Inflammatory macrophage treated with lipopolysaccharide for 1 hour (primary cell): ENCODE measurements around the gene RNF125.

Source experiments
- DNase-seq, 2 donors: peaks; one replicate each; pipeline ENCODE4 v3.0.0-alpha.2; 2020 to 2022

Gene RNF125

GRCh38 chr18:32091724-32092421, 73.2 kb downstream of the RNF125 start, which contains the start of gene RNF138:
Gene RNF138 (plus strand): TSS chr18:32091874. CDS start chr18:32092777, 903 bp downstream.
- DNase-seq = peak; percentile 65 to 66

DNA sequence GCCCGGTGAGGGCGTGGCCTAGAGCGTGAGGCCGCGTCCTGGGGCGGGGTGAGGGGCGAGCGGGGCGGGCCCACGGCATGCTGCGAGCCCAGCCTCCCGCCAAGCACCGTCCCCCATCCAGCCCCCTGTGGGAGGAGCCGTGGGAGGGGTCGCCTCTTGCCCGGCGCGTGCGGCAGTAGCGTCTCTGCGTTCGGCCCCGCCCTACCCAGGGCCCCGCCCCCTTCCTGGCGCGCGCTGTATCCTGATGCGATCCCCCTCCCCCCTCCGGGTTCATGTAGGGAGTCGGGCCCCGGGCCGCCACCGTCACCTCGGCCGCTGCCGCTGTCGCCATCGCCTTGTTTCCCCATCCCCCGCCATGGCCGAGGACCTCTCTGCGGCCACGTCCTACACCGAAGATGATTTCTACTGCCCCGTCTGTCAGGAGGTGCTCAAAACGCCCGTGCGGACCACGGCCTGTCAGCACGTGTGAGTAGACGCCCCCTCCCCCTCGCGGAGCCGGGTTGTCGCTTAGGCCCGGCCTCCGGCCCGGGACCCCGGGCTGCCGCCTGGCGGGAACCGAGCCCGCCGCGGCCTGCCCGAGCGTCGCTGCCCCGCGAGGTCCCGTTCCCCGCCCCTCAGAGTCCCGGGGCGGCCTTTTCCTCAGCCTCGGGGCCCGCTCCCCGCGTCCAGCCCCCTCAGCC, 73.9 kb downstream of the RNF125 start:
- peak; percentile 92 to 96 for DNase-seq

DNA sequence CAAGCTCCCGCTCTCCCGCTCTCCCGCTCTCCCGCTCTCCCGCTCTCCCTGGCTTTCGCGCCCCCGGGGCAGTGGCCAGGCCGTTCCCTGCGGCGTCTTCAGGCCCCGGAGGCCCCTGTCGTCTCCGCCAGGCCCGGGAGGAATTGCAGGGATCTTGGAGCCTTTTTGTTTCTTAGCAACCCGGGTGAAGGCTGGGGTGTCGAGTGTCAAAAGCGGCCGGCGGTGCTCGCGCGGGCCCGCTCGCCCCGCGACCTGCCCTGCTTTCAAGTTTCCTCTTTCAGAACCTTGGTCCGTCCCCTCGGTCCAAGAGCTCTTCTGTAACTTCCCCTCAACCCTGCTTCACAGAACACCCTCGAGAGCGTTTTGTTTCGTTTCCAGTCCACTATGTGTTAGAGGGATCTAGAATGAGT, 74.5 kb downstream of the RNF125 start:
- peak; percentile 73 to 77 for DNase-seq

DNA sequence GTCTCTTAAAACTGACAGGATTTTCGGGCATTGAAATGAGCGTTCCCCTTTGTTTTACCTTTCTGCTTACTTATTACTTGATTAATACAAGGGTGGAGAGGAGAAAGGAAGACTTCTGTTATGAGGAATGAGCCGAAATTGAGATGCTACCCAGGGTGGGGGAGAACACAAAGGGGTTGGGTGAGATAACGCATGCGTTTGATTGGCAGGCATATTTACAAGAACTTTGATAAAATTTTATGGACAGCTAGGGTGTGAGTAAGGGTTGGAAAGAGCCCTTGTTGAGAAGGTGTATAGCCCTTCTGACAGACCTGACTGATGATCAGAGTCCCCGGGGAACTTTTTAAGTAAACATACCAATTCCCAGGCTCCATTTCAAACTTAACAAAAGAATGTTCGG, 74.9 kb downstream of the RNF125 start:
- DNase-seq = no peak

DNA sequence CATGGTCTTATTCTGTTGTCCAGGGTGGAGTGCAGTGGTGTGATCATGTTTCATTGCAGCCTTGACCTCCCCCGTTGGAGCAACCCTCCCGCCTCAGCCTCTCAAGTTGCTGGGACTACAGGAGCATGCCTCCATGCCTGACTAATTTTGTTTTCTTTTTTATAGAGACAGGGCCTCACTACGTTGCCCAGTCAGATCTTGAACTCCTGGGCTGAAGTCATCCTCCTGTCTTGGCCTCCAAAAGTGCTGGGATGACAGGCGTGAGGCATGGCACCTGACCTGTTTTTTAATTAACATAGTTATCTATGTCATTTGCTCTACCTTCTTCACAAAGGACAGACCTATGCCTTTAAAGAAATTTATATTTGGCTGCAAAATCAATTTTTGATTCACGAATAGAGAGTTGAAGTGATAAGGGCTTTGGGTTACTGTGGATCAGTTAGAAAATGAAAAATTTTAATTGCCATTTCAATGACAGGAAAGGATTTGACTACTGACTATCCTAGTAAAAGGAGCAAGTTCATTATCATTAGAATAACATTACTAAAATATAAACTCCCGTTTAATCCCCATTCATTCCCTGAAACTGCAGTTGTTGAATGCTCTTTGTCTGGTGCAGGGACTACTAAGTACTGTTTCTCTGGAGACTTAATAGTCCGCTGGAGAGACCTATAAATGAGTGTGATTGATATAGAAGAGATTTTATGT, 76.7 kb downstream of the RNF125 start:
- no peak for DNase-seq

DNA sequence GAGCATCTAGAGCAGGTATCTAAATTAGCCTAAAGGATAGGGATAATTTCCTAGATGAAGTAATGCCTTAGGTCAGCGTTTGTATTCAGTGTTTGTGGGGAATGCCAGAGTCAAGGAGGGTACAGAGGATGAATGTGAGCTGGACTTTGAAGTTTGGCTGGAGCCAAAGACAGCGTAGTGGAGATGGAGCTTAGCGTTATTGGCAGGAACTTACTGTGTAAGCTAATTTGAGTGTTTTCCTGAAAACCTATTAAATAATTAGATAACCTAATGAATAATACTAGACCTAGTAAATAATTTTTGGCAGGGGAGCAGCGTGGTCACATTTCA, 77.2 kb downstream of the RNF125 start:
- no peak for DNase-seq

- no peak for DNase-seq
Measured at GRCh38 chr18:32096946-32097345, 78.3 kb downstream of the RNF125 start.

GRCh38 chr18:32104516-32104915, 85.9 kb downstream of the RNF125 start:
- DNase-seq = no peak

GRCh38 chr18:32110005-32110404, 91.4 kb downstream of the RNF125 start:
- DNase-seq = no peak

- DNase-seq = no peak
Measured at GRCh38 chr18:32111706-32112105, 93.1 kb downstream of the RNF125 start.

DNA sequence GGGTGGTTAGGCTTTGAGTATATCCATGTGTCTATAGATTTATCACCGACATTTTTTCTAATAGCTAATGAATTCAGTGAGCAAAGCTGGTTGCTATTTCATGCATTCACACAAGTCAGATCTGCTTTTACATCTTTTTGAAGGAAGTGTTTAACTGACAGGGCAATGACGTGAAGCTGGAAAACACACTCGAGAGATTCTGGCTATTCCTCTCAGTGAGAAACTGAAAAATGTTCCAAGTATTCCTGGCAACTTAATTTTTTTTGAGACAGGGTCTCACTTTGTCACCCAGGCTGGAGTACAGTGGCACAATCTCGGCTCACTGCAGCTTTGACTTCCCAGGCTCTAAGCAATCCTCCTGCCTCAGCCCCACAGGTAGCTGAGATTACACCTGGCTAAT, 94.2 kb downstream of the RNF125 start:
- DNase-seq = no peak

DNA sequence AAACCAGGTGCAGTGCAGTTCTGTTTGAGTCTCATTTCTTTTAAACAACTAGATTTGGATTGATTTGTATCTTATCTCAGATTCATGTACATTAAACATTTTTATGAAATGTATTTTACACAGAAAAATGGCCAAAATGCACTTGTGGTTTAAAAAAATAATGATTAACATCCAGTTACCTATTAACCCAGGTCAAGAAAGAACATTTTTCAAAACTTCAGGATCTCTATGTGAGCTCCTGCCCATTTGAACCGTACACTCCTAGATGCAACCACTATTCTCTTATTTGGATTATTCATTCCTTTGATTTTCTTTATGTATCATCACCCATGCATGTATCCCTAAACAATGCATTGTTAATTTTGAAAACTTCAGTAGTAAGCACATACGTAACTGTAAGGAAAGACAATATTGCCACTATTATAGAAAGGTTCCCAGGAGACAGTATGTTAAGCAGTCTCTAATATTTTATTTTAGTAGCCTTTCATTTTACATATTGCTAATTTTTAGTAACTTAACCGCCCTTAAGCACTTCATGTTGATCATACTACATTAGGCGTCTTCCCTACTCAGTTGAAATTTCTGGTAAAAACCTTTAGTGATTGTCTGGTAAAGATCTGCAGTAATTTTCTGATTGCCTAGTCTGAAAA, 95.8 kb downstream of the RNF125 start:
- DNase-seq = no peak

- no peak for DNase-seq
Measured at GRCh38 chr18:32122039-32122438, 103.4 kb downstream of the RNF125 start.
